ENCODE results near the gene DAAM1. TPM values are rescaled to one million over a fixed set of nuclear protein-coding genes. Genes with fewer than 3 reads are reported as not detected.

The DAAM1 gene
- total RNA-seq, 1 donor from 2014 or later, result 42.0 TPM

DNA sequence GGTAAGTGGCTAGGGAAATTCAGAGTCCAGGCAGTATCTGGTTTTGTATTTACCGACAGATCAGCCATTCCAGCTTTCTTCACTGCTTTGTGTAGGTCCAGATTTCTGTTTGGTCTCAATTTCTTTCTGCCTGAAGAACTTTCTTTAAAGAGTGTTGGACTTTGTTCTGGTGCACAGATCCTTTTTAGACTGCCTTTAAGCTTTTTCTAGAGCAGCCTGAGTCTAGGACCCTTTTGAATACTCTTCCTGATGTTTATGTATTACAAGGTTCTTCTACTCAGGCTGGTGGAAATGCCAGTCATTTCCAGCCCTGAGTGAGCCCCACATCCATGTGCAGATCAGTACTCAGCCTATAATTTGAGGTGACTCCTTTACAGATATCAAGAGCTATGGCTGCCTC, 54.7 kb downstream of the DAAM1 start:
- TF ChIP-seq POLR2AphosphoS5 (IDR thresholded peaks at IDR 0.05; ENCODE audit: insufficient read depth in 1 of 2, low read depth in 1 of 2), result no peak
- TF ChIP-seq, protein P1, sequence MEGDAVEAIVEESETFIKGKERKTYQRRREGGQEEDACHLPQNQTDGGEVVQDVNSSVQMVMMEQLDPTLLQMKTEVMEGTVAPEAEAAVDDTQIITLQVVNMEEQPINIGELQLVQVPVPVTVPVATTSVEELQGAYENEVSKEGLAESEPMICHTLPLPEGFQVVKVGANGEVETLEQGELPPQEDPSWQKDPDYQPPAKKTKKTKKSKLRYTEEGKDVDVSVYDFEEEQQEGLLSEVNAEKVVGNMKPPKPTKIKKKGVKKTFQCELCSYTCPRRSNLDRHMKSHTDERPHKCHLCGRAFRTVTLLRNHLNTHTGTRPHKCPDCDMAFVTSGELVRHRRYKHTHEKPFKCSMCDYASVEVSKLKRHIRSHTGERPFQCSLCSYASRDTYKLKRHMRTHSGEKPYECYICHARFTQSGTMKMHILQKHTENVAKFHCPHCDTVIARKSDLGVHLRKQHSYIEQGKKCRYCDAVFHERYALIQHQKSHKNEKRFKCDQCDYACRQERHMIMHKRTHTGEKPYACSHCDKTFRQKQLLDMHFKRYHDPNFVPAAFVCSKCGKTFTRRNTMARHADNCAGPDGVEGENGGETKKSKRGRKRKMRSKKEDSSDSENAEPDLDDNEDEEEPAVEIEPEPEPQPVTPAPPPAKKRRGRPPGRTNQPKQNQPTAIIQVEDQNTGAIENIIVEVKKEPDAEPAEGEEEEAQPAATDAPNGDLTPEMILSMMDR (IDR thresholded peaks at IDR 0.05), result no peak
- no peak for TF ChIP-seq POLR2A (IDR thresholded peaks at IDR 0.05)
- H3K4me1 ChIP-seq, result peaks cover 41% of the 10 kb centered on the region

DNA sequence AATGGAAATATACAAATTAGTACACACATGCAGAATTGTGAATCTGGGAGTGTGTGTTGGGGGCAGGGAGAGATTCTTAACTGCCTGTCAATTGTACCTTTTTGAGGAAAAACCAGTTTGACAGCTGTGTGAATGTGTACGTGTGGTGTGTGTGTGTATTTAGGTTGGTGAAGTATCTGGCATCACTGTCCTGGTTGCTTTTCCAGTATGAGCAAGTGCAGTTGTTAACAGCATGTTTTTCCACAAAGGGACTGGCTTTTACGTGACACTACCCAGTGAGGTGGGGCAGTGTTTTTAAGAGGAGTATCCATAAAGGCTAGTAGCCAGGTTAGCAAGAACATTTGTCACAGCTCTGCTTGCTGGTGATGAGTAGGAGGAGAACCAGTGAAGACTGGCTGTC, 56.1 kb downstream of the DAAM1 start:
- H3K4me3 ChIP-seq, result no peak overlapping the region
- DNase-seq (ENCODE audit: extremely low spot score in 2 of 2), result no peak
- H3K9me3 ChIP-seq, result no peaks in the 10 kb centered on the region
- H3K36me3 ChIP-seq, result no peaks in the 10 kb centered on the region
- peaks cover 43% of the 10 kb centered on the region for H3K4me1 ChIP-seq
- intact Hi-C loops (cut with DNase I), result no loop called here
- no peak for TF ChIP-seq POLR2A (IDR thresholded peaks at IDR 0.05)
- TF ChIP-seq POLR2AphosphoS5 (IDR thresholded peaks at IDR 0.05; ENCODE audit: insufficient read depth in 1 of 2, low read depth in 1 of 2), result peak in 1 of 2 donors; percentile 56
- TF ChIP-seq, protein P1 (IDR thresholded peaks at IDR 0.05), result no peak
- H3K27me3 ChIP-seq, result no peaks in the 10 kb centered on the region
- H3K27ac ChIP-seq, result no peak overlapping the region

More for the DNA sequence above, 54.7 kb downstream of the DAAM1 start:
- H3K27ac ChIP-seq, result no peak overlapping the region
- no peak for DNase-seq (ENCODE audit: extremely low spot score in 2 of 2)
- H3K27me3 ChIP-seq, result no peaks in the 10 kb centered on the region
- H3K4me3 ChIP-seq, result no peak overlapping the region
- no peaks in the 10 kb centered on the region for H3K36me3 ChIP-seq
- intact Hi-C loops (cut with DNase I), result no loop called here
- H3K9me3 ChIP-seq, result no peaks in the 10 kb centered on the region

DNA sequence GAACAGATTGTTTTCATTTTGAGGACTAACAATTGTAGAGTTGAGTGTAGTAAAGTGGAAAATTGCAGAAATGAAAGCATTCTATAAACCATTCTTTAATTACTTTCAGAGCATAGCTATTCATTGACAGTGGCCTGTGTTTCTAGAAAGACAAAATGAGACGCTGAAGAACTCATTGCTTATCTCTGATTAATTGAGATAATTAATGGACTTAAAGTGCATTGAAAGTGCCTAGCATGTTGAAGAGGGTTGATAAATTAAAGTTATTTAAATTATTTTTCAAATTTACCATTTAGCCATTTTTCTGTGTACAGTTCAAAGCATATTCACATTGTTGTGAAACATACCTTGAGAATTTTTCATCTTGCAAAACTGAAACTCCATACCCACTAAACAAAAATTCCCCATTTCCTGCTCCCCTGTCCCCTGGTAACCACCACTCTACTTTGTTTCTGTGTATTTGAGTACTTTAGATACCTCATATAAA, 57.4 kb downstream of the DAAM1 start:
- H3K36me3 ChIP-seq, result no peaks in the 10 kb centered on the region
- H3K27me3 ChIP-seq, result no peaks in the 10 kb centered on the region
- peaks cover 32% of the 10 kb centered on the region for H3K4me1 ChIP-seq
- TF ChIP-seq, protein P1 (IDR thresholded peaks at IDR 0.05), result no peak
- TF ChIP-seq POLR2A (IDR thresholded peaks at IDR 0.05) (no peak), POLR2AphosphoS5 (IDR thresholded peaks at IDR 0.05; ENCODE audit: insufficient read depth in 1 of 2, low read depth in 1 of 2) (no peak)
- DNase-seq (ENCODE audit: extremely low spot score in 2 of 2), result no peak
- no peak overlapping the region for H3K27ac ChIP-seq
- no peak overlapping the region for H3K4me3 ChIP-seq
- intact Hi-C loops (cut with DNase I), result no loop called here
- H3K9me3 ChIP-seq, result no peaks in the 10 kb centered on the region

DNA sequence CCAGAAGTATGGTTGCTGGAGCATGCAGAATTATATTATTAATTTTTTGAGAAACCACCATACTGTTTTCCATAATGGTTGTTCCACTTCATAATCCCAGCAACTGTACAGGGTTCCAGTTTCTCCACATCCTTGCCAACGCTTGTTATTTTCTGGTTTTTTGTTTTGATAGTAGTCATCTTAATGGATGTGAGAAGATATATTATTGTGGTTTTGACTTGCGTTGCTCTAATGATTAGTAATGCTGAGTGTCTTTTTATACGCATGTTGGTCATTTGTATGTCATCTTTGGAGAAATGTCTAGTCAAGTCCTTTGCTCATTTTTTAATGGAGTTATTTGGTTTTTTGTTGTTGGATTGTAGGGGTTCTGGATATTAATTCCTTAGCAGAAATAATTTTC, 58.1 kb downstream of the DAAM1 start:
- no peak for DNase-seq (ENCODE audit: extremely low spot score in 2 of 2)
- Histone ChIP-seq H3K4me1 (peaks cover 25% of the 10 kb centered on the region), H3K36me3 (no peaks in the 10 kb centered on the region), H3K27ac (no peak overlapping the region), H3K9me3 (no peaks in the 10 kb centered on the region), H3K4me3 (no peak overlapping the region), H3K27me3 (no peaks in the 10 kb centered on the region)
- intact Hi-C loops (cut with DNase I), result no loop called here
- TF ChIP-seq, protein P1 (IDR thresholded peaks at IDR 0.05), result no peak
- TF ChIP-seq POLR2A (IDR thresholded peaks at IDR 0.05), result no peak
- no peak for TF ChIP-seq POLR2AphosphoS5 (IDR thresholded peaks at IDR 0.05; ENCODE audit: insufficient read depth in 1 of 2, low read depth in 1 of 2)

DNA sequence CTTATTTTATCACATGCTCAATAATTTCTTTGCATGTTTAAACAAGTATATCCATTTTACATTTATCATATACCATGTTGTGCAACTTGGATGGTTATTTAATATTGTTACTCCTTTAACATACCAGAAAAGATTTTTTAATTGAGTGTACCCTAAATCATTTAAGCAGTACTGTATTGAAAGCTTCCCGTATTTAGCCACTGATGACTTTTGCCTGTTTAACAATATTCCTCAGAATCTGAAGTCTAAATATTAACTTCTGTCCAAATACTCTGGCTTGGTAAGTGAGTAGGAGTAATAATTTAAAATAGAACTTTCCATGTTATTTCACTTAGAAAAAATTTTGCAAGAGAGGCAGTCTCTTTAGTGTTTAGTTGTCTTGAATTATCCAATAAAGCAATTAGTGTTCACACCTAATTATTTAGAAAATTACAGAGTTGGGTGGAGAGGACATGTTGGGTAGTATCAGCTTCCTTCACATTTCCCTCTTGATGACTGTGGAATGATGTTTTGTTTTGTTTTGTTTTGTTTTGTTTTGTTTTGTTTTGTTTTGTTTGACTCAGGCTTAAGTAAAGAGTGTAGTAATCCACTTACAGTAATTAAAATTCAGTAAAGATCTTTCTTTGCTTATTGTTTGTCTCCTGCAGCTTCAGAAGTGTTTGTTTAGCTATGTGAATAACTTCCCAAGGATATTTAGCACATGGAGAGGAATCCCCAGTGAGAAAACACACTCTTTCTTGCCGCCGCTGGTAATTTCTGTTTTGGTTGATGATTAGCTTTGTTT, 59.5 kb downstream of the DAAM1 start:
- no peaks in the 10 kb centered on the region for H3K36me3 ChIP-seq
- H3K27me3 ChIP-seq, result no peaks in the 10 kb centered on the region
- TF ChIP-seq POLR2AphosphoS5 (IDR thresholded peaks at IDR 0.05; ENCODE audit: insufficient read depth in 1 of 2, low read depth in 1 of 2) (no peak), POLR2A (IDR thresholded peaks at IDR 0.05) (no peak)
- peaks cover 33% of the 10 kb centered on the region for H3K4me1 ChIP-seq
- intact Hi-C loops (cut with DNase I), result no loop called here
- no peaks in the 10 kb centered on the region for H3K9me3 ChIP-seq
- H3K4me3 ChIP-seq, result no peak overlapping the region
- no peak overlapping the region for H3K27ac ChIP-seq
- DNase-seq (ENCODE audit: extremely low spot score in 2 of 2), result no peak
